NCI-H2107 treated with DMSO at 0.1 percent for 48 hours (cell line): ENCODE results near the gene MMAA.

ENCODE experiments used
- DNase-seq: peaks from one replicate; lab custom pipeline; 2025; ENCODE audit not compliant: unreplicated experiment; lab: John Stamatoyannopoulos, UW

MMAA gene

DNA sequence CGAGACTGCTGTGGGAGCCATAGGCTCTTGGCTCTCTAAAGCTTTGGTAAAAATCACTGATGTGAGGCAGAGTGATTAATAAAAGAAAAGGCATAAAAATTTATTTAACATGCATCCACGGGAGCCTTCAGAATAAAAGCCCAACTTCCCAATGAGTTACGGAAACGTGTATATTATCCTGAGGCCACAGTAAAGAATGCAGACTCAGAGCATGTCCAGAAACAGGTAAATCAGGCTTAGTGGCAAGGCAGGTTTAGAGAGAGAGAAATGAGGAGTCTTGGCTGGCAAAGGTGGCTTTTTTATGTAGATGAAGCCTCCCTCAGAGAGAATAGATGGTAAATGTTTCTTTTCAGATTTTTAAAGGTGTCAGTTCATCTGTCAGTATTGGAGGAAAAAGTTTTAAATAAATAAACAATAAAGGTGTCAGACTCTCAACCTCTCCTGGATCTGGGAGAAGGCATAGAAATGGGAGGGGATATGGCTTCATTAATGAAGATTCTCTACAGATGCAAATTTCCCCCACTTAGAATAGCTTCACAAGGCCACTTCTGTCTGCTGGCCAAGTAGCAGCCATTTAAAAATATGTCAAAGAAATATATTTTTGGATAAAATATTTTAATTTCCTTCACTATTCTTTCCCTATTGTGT, 84.8 kb downstream of the MMAA start:
- no peak for DNase-seq

- DNase-seq, result peak; percentile 51
Measured at GRCh38 chr4:145709336-145709735, 90.2 kb downstream of the MMAA start.
